Nephron (organoid): ENCODE data around the gene TSPOAP1.

ENCODE experiments used
- H3K27ac Mint-ChIP-seq, 3 experiments: 2 replicates each; pipeline ENCODE4 v1.8.0; 2020; ENCODE audit warnings: mixed read lengths in 3 of 3, mild to moderate bottlenecking in 2 of 3, moderate library complexity in 1 of 3
- H3K27me3 Mint-ChIP-seq: 2 replicates; pipeline ENCODE4 v1.8.0; 2021; ENCODE audit warnings: low read depth, mild to moderate bottlenecking, moderate library complexity, mixed read lengths
- H3K36me3 Mint-ChIP-seq: 2 replicates; pipeline ENCODE4 v1.8.0; 2020; ENCODE audit warnings: low read depth, mixed read lengths
- H3K4me1 Mint-ChIP-seq: 2 replicates; pipeline ENCODE4 v1.8.0; 2020; ENCODE audit warnings: mixed read lengths
- H3K4me3 Mint-ChIP-seq, 3 experiments: 2 replicates each; pipeline ENCODE4 v1.8.0; 2020; ENCODE audit warnings: mild to moderate bottlenecking in 3 of 3, mixed read lengths in 3 of 3, moderate library complexity in 2 of 3
- H3K9me3 Mint-ChIP-seq: 2 replicates; pipeline ENCODE4 v1.8.0; 2020; ENCODE audit warnings: mixed read lengths
- CTCF ChIP-seq, 3 experiments: fragments of 200-600 bp; sonication (generic); IDR thresholded peaks; one replicate each; pipeline ENCODE4 v1.5.0; 2021; ENCODE audit warnings: antibody characterized with exemption in 3 of 3; ENCODE audit not compliant: unreplicated experiment in 3 of 3

The TSPOAP1 gene

GRCh38 chr17:58305626-58306025 lies 23.0 kb downstream of the TSPOAP1 start:
- Mint-ChIP-seq H3K27me3 (peaks cover 4% of the 10 kb centered on the region), H3K36me3 (no peaks in the 10 kb centered on the region), H3K9me3 (no peaks in the 10 kb centered on the region), H3K27ac (no peak overlapping the region), H3K4me3 (no peak overlapping the region), H3K4me1 (peaks cover 8% of the 10 kb centered on the region)
- no peak for TF ChIP-seq CTCF (IDR thresholded peaks at IDR 0.05; ENCODE audit: unreplicated experiment in 3 of 3)

- H3K27me3 Mint-ChIP-seq, result peaks cover 4% of the 10 kb centered on the region
- H3K9me3 Mint-ChIP-seq, result peaks cover under 1% of the 10 kb centered on the region
- H3K4me1 Mint-ChIP-seq, result peaks cover 8% of the 10 kb centered on the region
These were observed 23.7 kb downstream of the TSPOAP1 start for GRCh38 chr17:58304750-58305486.

GRCh38 chr17:58303971-58304749 lies 24.4 kb downstream of the TSPOAP1 start:
- H3K4me1 Mint-ChIP-seq, result peaks cover 8% of the 10 kb centered on the region
- H3K9me3 Mint-ChIP-seq, result peaks cover 3% of the 10 kb centered on the region
- peaks cover 4% of the 10 kb centered on the region for H3K27me3 Mint-ChIP-seq
- no peak overlapping the region for H3K27ac Mint-ChIP-seq
- TF ChIP-seq CTCF (IDR thresholded peaks at IDR 0.05; ENCODE audit: unreplicated experiment in 3 of 3), result peak; percentile 49 to 61 (median 56)
- H3K36me3 Mint-ChIP-seq, result no peaks in the 10 kb centered on the region
- H3K4me3 Mint-ChIP-seq, result no peak overlapping the region

More at GRCh38 chr17:58304750-58305486, 23.7 kb downstream of the TSPOAP1 start:
- TF ChIP-seq CTCF (IDR thresholded peaks at IDR 0.05; ENCODE audit: unreplicated experiment in 3 of 3), result no peak
- no peak overlapping the region for H3K4me3 Mint-ChIP-seq
- H3K27ac Mint-ChIP-seq, result no peak overlapping the region
- no peaks in the 10 kb centered on the region for H3K36me3 Mint-ChIP-seq

- peaks cover 3% of the 10 kb centered on the region for H3K9me3 Mint-ChIP-seq
These were observed 25.5 kb downstream of the TSPOAP1 start for GRCh38 chr17:58302919-58303585.

More at GRCh38 chr17:58302919-58303585, 25.5 kb downstream of the TSPOAP1 start:
- Mint-ChIP-seq H3K4me1 (peaks cover 8% of the 10 kb centered on the region), H3K27ac (no peak overlapping the region), H3K27me3 (peaks cover 4% of the 10 kb centered on the region), H3K36me3 (no peaks in the 10 kb centered on the region), H3K4me3 (no peak overlapping the region)
- no peak for TF ChIP-seq CTCF (IDR thresholded peaks at IDR 0.05; ENCODE audit: unreplicated experiment in 3 of 3)
